HL-60/S4 (cell line): ENCODE results near the gene COX8C.
"Not testable (repeated sequence)": the region's sequence is repeated elsewhere in the genome, so short reads cannot be mapped to it uniquely, and the experiment has no call there.

Experiments used
- in situ Hi-C: fragments of 300-500 bp; cut with MboI; formaldehyde crosslinking; loops from 2 replicates; pipeline ENCODE4 v1.14.3; 2022; ENCODE audit warnings: low sequenced_read_pairs

COX8C gene

GRCh38 chr14:93368996-93369712, 22.2 kb downstream of the COX8C start:
- in situ Hi-C loops, result no loop called here

- in situ Hi-C loops, result no loop called here
Observed at GRCh38 chr14:93369713-93370266, 22.8 kb downstream of the COX8C start.

- in situ Hi-C loops, result no loop called here
Observed at GRCh38 chr14:93375673-93376156, 28.7 kb downstream of the COX8C start.

- in situ Hi-C loops, result no loop called here
Observed at GRCh38 chr14:93379831-93380230, 32.8 kb downstream of the COX8C start.

GRCh38 chr14:93381644-93382043, 34.7 kb downstream of the COX8C start:
- in situ Hi-C loops, result no loop called here

GRCh38 chr14:93384256-93384655, 37.3 kb downstream of the COX8C start:
- in situ Hi-C loops, result not testable (repeated sequence)

GRCh38 chr14:93395231-93395630, 48.2 kb downstream of the COX8C start:
- in situ Hi-C loops, result no loop called here

GRCh38 chr14:93396456-93396855, 49.5 kb downstream of the COX8C start:
- in situ Hi-C loops, result no loop called here
